Stimulated activated CD8-positive, alpha-beta memory T cell treated with anti-CD3 and anti-CD28 coated beads, Interleukin-7, amount 100 ng/mL, for 48 hours (primary cell): ENCODE measurements around the gene PBX3.
"Not testable (repeated sequence)": the region's sequence is repeated elsewhere in the genome, so short reads cannot be mapped to it uniquely, and the experiment has no call there.

Experiments
- DNase-seq, 2 donors: peaks; one replicate each; pipeline ENCODE4 v3.0.0-alpha.2; 2020; ENCODE audit warnings: low read depth in 1 of 2; ENCODE audit errors: extremely low read depth in 1 of 2

The PBX3 gene

DNA sequence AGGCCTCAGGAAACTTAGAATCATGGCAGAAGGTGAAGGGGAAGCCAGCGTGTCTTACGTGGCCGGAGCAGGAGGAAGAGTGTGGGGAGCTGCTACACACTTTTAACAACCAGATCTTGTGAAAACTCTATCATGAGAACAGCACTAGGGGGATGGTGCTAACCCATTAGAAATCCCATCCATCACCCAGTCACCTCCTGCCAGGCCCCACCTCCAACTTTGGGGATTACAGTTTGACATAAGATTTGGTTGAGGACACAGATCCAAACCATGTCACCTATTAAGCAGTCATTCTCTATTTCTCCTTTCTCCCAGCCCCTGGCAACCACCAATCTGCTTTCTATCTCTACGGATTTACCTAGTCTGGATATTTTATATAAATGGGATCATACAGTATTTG, 26.9 kb downstream of the PBX3 start:
- no peak for DNase-seq

DNA sequence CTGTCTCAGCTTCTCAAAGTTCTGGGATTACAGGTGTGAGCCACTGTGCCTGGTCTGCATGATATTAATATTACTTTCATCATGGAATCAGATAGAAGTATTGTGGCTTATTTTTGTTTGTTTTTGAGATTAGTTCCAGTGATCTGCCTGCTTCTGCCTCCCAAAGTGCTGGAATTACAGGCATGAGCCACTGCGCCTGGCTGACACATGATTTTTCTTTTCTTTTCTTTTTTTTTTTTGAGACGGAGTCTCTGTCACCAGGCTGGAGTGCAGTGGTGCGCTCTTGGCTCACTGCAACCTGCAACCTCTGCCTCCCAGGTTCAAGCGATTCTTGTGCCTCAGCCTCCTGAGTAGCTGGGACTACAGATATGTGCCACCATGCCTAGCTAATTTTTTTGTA, 29.6 kb downstream of the PBX3 start:
- not testable (repeated sequence) for DNase-seq

DNA sequence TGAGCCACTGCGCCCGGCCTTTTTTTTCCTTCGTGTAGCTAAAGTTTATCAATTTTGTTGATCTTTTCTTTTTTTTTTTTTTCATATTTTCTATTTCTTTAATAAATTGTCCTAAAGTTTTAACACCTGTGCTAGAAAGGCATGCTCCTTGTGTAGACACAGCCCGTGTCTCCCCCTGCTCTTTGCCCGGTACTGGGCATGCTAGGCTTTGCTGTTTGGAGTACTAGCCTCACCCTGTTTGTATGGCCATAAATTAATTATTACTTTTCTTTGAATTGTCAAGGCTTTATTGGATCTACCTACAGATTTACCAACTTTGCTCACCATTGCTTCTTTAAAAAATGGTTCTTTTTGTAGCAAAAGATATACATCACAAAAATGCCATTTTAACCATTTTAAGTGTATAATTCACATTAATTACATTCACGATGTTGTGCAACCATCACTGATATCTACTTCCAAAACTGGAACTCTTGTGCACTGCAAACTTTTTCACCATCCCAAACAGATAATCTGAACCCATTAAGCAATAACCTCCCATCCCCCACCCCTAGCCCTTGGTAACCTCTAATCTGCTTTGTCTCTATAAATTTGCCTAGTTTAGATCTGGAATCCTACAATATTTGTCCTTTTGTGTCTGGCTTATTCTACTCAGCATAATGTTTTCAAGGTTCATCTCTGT, 31.5 kb downstream of the PBX3 start:
- DNase-seq: not testable (repeated sequence)

DNA sequence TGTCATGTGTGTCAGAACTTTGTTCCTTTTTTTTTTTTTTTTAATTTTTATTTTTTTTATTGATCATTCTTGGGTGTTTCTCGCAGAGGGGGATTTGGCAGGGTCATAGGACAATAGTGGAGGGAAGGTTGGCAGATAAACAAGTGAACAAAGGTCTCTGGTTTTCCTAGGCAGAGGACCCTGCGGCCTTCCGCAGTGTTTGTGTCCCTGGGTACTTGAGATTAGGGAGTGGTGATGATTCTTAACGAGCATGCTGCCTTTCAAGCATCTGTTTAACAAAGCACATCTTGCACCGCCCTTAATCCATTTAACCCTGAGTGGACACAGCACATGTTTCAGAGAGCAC, 32.0 kb downstream of the PBX3 start:
- not testable (repeated sequence) for DNase-seq

DNA sequence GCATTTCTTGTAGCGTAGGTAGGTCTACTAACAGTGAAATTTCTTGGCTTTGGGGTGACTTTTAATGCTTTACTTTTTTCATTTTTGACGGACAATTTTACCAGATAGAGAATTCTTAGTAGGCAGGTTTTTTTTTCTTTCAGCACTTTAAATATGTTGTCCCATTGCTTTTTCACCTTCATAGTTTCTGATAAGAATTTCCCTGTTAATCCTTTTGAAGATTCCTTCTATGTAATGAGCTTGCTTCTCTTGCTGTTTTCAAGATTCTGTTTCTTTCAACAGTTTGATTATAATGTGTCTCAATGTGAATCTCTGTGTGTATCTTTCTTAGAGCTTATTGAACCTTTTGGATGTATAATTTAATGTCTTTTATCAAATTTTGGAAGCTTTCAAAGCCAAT, 35.5 kb downstream of the PBX3 start:
- DNase-seq: no peak

DNA sequence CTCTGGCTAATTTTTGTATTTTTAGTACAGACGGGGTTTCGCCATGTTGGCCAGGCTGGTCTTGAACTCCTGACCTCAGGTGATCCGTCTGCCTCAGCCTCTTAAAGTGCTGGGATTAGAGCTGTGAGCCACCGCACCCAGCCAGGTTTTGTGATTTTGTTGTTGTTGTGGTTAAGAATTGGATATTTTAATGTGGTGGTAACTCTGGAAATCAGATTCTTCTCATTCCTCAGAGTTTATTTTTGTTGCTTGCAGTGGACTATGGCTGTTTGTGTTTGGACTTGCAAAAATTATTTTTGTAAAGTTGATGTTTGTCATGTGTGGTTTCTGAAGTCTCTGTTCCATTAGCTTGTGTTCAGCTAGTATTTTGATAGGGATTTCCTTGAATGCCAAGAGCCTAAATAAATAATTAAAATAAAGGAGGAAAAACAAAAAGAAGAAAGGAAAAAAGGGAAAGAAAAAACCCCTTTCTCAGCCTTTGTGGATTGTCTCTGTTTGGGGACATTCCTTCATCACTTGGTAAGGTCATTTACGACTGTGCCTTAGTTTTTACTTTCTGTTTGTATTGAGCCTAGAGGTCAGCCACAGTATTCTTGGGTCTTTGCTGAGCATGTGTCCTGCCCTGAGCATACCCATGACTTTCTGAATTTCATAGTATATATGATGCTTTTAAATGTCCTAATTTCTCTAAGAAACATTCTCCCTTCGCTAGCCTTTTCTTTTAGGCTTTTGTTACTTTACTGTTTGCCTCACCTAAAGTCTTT, 37.3 kb downstream of the PBX3 start:
- DNase-seq: no peak

DNA sequence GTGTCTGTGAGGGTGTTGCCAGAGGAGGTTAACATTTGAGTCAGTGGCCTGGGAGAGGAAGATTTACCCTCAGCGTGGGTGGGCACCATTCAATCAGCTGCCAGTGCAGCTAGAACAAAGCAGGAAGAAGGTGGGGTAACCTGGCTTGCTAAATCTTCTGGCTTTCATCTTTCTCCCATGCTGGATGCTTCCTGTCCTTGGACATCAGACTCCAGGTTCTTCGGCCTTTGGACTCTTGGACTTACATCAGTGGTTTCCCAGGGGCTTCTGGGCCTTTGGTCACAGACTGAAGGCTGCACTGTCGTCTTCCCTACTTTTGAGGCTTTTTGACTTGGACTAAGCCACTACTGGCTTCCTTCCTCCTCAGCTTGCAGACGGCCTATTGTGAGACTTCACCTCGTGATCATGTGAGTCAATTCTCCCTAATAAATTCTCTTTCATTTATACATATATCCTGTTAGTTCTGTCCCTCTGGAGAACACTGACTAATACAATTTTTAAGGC, 38.1 kb downstream of the PBX3 start:
- peak; percentile 8 to 39 for DNase-seq

DNA sequence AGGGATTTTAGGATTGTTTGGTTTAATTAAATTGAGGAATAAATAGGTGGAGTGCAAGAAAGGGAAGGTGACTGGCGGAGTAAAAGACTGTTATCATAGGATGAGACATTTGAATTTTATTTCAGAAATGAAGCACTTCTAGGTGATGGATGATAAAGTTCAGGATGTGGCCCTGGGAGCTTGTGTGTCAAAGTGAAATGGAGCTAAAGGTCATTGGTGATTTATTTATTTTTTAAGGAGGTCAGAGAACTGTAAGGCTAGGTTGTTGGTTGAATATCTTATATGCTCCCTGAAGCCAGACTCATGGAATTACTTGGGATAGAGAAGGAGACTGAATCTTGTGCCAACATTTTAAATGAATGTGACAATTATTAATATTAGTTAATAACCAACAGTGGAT, 40.5 kb downstream of the PBX3 start:
- DNase-seq: no peak

DNA sequence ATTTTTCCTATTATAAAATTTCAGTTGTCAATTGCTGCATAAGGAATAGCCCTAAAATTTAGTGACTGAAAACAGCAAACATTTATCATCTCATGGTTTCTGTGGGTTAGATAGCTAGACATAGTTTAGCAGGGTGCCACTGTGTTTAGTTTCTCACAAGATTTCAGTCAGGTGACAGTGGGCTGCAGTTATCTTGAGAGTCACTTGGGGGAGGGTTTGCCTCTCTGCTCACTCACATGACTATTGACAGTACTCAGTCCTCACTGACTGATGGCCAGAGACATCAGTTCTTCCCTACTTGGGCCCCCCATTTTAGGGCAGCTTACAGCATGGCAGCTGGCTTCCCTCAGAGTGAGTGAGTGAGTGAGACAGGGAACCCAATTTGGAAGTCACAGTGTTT, 42.0 kb downstream of the PBX3 start:
- DNase-seq: no peak

DNA sequence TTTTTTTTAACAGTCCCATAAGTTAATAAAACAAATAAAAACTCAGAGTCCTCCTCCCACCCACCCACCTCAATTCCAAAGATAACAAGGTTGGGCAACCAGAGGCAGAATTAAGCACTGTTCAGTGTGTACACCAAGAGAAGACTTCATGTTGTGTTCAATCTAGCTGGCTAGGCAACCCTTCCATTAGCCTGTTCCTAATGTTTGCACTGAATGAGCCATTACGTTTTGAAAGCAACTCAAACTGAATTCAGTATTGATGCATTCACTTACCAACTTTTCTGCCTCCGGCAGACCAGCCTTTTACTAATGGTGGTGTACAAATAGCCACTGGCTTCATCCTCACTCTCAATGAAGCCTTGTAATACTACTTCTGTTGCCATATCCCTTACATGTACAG, 47.5 kb downstream of the PBX3 start:
- no peak for DNase-seq

DNA sequence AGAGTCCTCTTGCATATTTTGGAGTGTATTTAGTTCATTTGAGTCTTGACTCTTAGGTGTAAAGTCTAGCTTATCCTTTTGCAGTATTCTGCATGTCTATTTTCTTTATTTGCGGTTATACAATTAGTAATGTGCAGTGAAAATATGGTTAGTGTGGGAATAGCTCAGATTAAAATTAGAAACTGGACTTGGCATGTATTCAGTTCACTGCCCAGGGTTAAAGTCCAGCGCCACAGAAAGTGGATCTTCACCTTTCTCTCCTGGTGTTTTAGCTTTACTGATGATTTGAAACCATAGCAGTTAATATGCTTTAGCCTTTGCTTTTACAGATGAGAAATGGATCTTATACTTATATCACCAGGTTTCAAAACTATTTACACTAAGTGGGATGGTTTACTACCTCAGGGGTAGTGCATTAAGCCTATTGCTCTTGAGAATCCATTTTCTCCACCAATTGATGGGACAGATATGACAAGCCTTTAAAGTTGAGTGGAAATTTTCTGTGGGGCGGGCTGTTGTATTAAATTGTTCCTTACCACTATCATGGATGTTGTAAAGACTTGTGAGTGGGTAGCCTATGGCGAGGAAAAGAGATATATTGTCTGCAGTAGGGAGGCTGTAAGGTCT, 48.9 kb downstream of the PBX3 start:
- no peak for DNase-seq

DNA sequence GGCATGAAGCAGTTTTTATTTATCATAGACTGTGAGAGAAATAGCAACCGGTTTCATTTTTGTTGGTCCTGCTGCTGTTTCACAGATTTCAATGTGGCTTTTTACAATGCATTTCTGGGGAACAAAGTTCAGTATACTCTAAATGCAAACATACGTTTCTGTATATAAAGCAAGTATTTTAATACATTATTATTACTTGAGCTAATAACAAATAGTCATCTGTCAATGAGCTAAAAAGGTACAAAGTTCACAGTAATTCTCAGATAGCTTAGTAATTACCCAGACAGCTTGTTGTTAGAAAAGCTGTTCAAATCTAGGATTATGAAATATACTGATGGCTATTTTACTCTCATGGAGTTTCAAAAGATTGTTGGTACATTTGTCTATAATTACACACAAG, 50.8 kb downstream of the PBX3 start:
- no peak for DNase-seq

DNA sequence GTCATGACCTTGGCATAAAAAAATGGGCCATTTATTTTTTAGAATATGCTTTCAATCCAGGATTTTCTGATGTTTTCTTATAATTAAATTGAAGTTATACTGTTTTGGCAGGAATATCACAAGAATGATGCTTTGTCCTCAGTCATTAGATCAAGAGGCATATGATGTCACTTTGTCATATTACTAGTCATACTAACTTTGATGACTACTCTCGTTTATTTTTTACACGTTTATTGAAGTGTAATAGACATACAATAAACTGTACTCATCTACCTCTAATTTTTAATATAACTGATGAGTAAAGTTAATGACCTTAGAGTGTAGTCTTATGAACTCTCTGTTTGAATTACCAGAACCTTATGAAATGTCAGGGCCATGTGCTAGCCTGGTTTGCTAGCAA, 56.4 kb downstream of the PBX3 start:
- DNase-seq: no peak

DNA sequence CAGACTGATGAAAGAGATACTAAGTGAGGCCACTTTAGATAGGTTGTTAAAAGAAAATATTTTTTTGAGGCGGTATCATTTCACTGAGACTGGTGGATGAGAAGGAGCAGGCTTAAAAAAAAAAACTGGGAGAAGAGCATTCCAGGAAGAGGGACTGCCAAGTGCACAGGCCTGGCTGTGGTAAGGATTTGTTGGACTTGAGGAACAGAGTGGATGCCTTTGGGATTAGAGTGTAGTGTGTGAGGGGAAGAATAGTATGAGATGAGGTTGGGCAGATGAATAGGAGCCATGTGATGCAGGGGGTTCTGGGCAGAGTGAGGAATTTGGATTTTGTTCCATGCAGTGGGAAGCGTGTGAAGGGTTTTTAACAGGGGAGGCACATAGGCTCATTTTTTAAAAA, 57.9 kb downstream of the PBX3 start:
- DNase-seq: no peak

DNA sequence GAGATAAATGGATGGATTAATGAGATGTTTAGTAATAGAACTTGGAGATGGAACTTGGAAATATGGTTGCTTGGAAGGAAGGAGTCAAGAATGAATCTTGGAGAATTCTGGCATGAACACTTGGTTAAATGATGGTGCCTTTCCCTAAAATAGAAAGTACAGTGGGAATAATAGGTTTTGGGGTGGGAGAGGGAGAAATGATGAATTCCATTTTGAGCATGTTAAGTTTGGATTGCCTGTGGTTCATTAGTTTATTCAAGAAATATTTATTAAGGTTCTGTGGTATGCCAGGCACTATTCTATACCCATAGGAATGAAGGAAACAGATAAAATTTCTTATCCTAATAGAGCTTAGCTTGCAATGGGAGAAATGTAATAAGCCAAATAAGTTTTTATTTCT, 58.4 kb downstream of the PBX3 start:
- no peak for DNase-seq

DNA sequence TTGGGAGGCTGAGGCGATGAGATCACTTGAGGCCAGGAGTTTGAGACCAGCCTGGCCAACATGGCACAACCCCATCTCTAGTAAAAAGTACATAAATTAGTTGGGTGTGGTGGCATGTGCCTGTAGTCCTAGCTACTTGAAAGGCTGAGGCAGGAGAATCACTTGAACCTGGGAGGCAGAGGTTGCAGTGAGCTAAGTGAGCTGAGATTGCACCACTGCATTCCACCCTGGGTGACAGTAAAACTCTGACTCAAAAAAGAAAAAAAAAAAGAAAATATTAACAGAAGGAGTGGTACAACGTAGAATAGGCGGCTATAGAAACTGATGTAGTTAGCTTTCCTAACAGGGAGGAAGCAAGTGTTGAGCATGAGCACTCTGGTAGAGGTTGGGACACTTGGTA, 59.9 kb downstream of the PBX3 start:
- DNase-seq: no peak

DNA sequence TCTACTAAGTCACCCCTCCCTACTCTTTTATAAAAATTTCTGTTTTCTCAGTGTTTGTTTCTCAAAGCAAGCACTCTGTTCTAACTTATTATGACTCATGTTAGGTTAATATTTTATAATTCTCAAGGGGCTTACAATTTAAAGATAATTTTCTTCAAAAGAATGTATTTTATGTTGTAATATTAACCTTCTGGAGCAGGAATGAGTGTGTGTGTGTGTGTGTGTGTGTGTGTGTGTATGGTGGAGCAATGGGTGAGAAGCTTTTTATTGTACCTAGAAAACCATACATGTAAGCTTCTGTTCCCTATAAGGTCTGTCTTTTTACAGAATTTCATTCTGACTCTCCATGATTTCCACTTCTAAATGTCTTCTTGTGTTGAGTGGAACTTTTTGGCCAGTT, 63.0 kb downstream of the PBX3 start:
- DNase-seq: no peak

DNA sequence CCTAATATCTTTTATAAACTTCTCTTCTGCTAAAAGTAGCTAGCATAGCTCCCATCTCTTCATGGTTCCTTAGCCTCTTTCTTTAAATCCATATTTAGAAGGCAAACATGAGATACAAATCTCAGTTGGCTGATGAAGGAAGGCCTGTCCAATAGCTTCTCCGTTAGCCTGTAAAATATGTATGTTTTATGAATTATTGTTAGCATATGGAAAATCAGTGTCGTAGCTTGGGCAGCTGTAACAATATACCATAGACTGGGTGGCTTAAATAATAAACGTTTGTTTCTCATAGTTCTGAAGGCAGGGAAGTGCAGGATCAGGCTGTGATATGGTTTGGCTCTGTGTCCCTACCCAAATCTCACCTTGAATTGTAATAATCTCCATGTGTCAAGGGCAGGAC, 63.8 kb downstream of the PBX3 start:
- DNase-seq: no peak

DNA sequence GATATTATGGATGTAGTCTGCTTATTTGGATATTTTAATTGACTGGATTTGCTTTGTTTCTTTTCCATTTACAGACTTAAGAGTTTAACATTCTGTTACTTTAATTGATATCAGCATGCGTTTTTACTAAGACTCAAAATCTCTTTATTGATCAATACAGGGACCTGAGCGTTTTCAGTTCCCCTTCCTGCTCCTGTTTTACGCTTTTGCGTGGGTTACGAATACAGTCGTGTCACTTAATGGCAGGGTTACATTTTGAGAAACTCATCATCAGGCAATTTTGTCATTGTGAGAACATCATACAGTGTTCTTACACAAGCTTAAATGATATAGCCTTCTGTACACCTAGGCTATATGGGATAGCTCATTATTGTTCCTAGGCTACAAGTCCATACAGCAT, 65.2 kb downstream of the PBX3 start:
- DNase-seq: no peak

DNA sequence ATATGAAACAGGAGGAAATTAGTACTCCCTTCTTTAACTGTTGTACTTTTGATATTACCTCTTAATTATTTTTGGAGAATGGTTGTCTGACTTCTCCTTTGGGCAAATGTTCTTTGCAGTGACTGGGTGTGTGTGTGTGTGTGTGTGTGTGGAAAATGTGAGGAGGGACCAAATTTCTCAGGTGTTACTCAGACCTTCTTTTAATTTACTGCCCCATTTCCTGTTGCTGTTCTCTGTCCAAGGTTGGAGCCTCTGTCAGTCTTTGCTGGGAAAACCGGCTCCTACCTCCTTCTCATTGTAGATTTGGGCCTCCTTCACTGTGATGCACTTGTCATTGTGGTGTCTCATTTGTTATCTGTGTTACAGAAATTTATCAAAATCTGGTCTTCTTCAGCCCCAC, 68.4 kb downstream of the PBX3 start:
- no peak for DNase-seq

DNA sequence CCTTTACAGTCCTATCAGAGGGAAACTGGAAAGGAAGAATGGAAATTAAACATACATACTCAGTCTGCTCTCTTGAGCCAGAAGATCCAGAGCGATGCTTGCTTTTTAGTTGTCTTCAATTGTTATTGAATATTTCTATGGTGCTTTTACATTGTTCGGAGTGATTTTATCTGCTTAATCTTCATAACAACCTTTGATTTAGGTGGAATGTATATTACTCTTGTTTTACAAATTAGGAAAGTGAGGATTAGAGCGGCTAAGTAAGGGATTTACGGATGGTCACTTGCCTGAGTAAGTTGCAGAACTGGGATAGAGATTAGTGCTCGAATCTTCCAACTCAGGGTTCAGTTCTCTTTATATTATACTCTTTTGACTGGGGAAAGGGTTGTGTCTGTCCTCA, 69.1 kb downstream of the PBX3 start:
- DNase-seq: no peak

DNA sequence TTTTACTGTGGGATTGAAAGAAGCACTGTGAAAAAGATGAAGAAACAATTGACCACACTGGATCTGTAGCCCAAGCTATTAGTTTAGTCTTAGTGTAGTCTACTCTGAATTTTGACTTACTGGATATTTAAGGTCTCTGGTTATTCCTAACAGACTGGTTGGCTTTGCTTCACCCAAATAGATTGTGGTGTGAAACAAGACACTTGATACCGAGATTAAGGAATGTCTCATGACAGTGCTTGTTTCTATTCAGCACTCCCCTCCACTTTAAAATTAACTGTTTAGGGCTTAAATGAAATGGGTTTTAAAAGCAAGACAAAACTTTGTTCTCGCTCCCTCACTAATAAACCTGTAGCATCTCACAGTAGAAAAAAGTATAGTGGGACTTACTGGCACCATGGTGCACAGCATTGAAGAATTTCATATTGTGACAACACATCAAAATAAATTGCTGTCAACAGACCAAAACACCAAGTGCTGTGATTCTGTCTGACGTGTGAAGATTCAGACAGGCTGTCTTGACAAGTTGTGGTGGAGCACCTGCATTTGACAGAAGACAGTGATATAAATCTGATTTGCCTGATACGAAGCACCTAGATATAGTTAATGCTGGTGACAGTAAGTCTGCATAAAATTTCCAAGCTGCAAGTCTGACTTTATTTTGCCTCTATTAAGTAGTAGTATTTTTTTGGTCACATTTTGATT, 73.1 kb downstream of the PBX3 start:
- DNase-seq: no peak
